SU-DHL-6 (cell line): ENCODE measurements around the gene TMEM182.

Experiments
- CTCF ChIP-seq: fragments of 200-600 bp; sonication (generic); IDR thresholded peaks from one replicate; pipeline ENCODE4 v1.5.1; 2017; ENCODE audit warnings: antibody characterized with exemption, mild to moderate bottlenecking, low read length, moderate library complexity; ENCODE audit not compliant: insufficient read depth, poor library complexity, severe bottlenecking
- EZH2phosphoT487 ChIP-seq: fragments of 200-600 bp; sonication (generic), shearing (Covaris generic); conservative IDR thresholded peaks from 2 replicates; pipeline ENCODE4 v1.6.1; 2018; ENCODE audit warnings: mild to moderate bottlenecking, antibody characterized with exemption, low read length, moderate library complexity, mixed read lengths

- no peak for TF ChIP-seq CTCF
- TF ChIP-seq EZH2phosphoT487, result no peak
Measured at GRCh38 chr2:102735416-102736109, 26.3 kb upstream of the TMEM182 start.
